DND-41 (cell line): Measurements from ENCODE around the gene DOCK3.

ENCODE experiments used
- ATAC-seq: fragments of 200-7000 bp; cut with Tn5 transposase; 3 replicates; pipeline ENCODE4 v1.9.1; 2021; ENCODE audit warnings: low read depth; ENCODE audit not compliant: insufficient read depth
- DNase-seq: peaks from one replicate; pipeline ENCODE4 v3.0.0-alpha.2; 2020
- H2AFZ ChIP-seq: 2 replicates; pipeline ENCODE4 v1.6.0; 2012; ENCODE audit warnings: low read depth, low read length
- H3K27ac ChIP-seq: 2 replicates; pipeline ENCODE4 v1.5.1; 2012; ENCODE audit warnings: low read length, inconsistent platforms
- H3K27me3 ChIP-seq: fragments of 200-600 bp; sonication (generic); 2 replicates; pipeline ENCODE4 v1.6.0; 2012; ENCODE audit warnings: low read length, mild to moderate bottlenecking, inconsistent platforms; ENCODE audit not compliant: insufficient read depth, poor library complexity
- H3K36me3 ChIP-seq: 2 replicates; pipeline ENCODE4 v1.5.1; 2012; ENCODE audit warnings: low read length, inconsistent platforms; ENCODE audit not compliant: insufficient read depth
- H3K4me1 ChIP-seq: 2 replicates; pipeline ENCODE4 v1.5.1; 2012; ENCODE audit warnings: mild to moderate bottlenecking, low read length; ENCODE audit not compliant: insufficient read depth
- H3K4me2 ChIP-seq: 2 replicates; pipeline ENCODE4 v1.6.0; 2012; ENCODE audit warnings: mild to moderate bottlenecking, moderate library complexity, low read length, inconsistent platforms; ENCODE audit not compliant: insufficient read depth
- H3K4me3 ChIP-seq, 2 experiments: fragments of 200-600 bp in 1 of 2; shearing (Covaris generic) in 1 of 2; 2 replicates each; pipeline ENCODE4 v1.5.1; 2012 to 2016; ENCODE audit warnings: inconsistent platforms in 2 of 2, low read length in 2 of 2, mild to moderate bottlenecking in 2 of 2, low read depth in 1 of 2, moderate library complexity in 1 of 2
- H3K79me2 ChIP-seq: 2 replicates; pipeline ENCODE4 v1.6.0; 2012; ENCODE audit warnings: low read length, inconsistent platforms; ENCODE audit not compliant: insufficient read depth
- H3K9ac ChIP-seq: 2 replicates; pipeline ENCODE4 v1.6.0; 2012; ENCODE audit warnings: low read depth, mild to moderate bottlenecking, inconsistent platforms, low read length, moderate library complexity
- H3K9me3 ChIP-seq: 2 replicates; pipeline ENCODE4 v1.5.1; 2012; ENCODE audit warnings: low read length, moderate library complexity, mild to moderate bottlenecking, inconsistent platforms; ENCODE audit not compliant: insufficient read depth, severe bottlenecking
- H4K20me1 ChIP-seq: 2 replicates; pipeline ENCODE4 v1.6.0; 2012; ENCODE audit warnings: low read length; ENCODE audit not compliant: insufficient read depth
- CTCF ChIP-seq: IDR thresholded peaks from 2 replicates; pipeline ENCODE4 v1.5.1; 2012; ENCODE audit warnings: borderline replicate concordance, low read length, moderate library complexity, mild to moderate bottlenecking; ENCODE audit not compliant: poor library complexity, severe bottlenecking; ENCODE audit errors: extremely low read depth
- EZH2 ChIP-seq: IDR thresholded peaks from 3 replicates; pipeline ENCODE4 v1.6.1; 2012; ENCODE audit warnings: borderline replicate concordance, low read depth, mild to moderate bottlenecking, moderate library complexity, low read length, inconsistent platforms; ENCODE audit not compliant: severe bottlenecking

The DOCK3 gene

DNA sequence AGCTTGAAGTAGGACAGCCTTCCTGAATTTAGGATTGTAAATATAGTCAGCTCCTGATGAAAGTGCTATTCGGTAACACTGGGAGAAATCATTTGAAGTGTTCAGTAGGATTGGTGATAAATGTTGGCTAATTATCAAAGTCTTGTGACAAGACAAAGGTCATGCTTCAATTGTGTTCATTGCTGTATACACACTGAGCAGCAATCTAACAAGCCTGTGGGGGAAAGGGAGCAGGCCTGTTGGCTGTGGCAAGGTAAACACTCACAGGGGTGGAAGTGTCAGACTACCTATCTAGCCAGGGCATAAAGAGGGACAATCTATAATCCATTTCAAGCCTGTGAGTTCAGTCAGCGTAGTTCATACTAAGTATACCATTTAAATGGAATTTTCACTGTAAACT, 599.3 kb downstream of the DOCK3 start:
- H3K9me3 ChIP-seq = no peaks in the 10 kb centered on the region
- DNase-seq (no peak), ATAC-seq (no peak)
- no peak overlapping the region for H3K9ac ChIP-seq
- H3K27ac ChIP-seq = no peak overlapping the region
- no peaks in the 10 kb centered on the region for H3K36me3 ChIP-seq
- no peak overlapping the region for H2AFZ ChIP-seq
- H4K20me1 ChIP-seq = no peaks in the 10 kb centered on the region
- no peaks in the 10 kb centered on the region for H3K79me2 ChIP-seq
- peaks cover 16% of the 10 kb centered on the region for H3K27me3 ChIP-seq
- no peak overlapping the region for H3K4me2 ChIP-seq
- no peak overlapping the region for H3K4me3 ChIP-seq
- H3K4me1 ChIP-seq = peaks cover 17% of the 10 kb centered on the region
- no peak for TF ChIP-seq CTCF
- no peak for TF ChIP-seq EZH2

GRCh38 chr3:51275111-51275805, 600.5 kb downstream of the DOCK3 start:
- Histone ChIP-seq H3K4me3 (no peak overlapping the region), H3K27ac (no peak overlapping the region), H3K4me2 (no peak overlapping the region), H3K36me3 (no peaks in the 10 kb centered on the region), H3K4me1 (peaks cover 17% of the 10 kb centered on the region), H3K27me3 (peaks cover 25% of the 10 kb centered on the region), H3K9ac (no peak overlapping the region), H3K9me3 (no peaks in the 10 kb centered on the region), H3K79me2 (no peaks in the 10 kb centered on the region), H4K20me1 (no peaks in the 10 kb centered on the region), H2AFZ (no peak overlapping the region)
- no peak for TF ChIP-seq CTCF
- no peak for TF ChIP-seq EZH2
- ATAC-seq (no peak), DNase-seq (no peak)

DNA sequence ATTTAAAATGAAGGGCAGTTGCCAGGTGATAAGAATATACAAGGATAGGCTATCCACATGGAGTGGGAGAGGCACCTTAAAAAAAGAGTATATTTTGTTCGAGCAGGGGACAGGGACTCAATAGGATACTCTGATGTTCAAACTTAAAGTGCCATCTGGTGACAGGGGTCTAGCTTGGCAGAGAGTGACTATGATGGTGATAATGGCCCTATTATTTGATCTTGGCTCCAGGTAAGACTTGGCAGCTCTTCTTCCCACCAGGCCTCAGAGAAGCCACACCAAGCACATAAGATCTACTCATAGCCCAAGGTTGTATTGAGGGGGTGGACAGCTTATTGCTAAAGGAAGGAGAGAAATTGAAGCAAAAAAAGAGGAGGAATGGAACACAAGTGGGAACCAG, 601.3 kb downstream of the DOCK3 start:
- DNase-seq (no peak), ATAC-seq (no peak)
- no peaks in the 10 kb centered on the region for H3K9me3 ChIP-seq
- H3K27ac ChIP-seq = no peak overlapping the region
- no peak overlapping the region for H2AFZ ChIP-seq
- TF ChIP-seq CTCF = no peak
- TF ChIP-seq EZH2 = no peak
- H3K27me3 ChIP-seq = peaks cover 25% of the 10 kb centered on the region
- H3K9ac ChIP-seq = no peak overlapping the region
- H3K79me2 ChIP-seq = no peaks in the 10 kb centered on the region
- H3K4me1 ChIP-seq = peaks cover 9% of the 10 kb centered on the region
- H3K36me3 ChIP-seq = no peaks in the 10 kb centered on the region
- H3K4me3 ChIP-seq = no peak overlapping the region
- H4K20me1 ChIP-seq = no peaks in the 10 kb centered on the region
- H3K4me2 ChIP-seq = no peak overlapping the region

DNA sequence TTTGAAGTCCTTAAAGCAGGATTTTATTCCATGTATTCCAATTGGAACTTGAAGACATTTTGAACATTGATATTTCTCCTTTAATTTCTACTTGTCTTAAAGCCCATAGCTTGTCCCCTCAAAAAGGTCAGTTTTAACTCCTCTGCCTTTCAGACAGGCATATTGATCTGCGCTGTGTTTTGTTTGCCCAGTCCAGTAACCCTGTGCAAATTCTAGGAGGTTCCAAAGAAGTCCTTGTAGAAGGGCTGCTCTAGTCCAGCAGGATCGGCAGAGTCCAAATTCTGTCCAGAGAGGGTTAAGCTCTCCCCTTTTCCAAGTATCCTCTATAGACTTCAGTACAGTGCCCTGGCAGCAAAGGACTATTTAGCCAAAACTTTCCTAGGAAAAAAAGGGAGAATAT, 604.7 kb downstream of the DOCK3 start:
- Histone ChIP-seq H3K27me3 (peaks cover 37% of the 10 kb centered on the region), H4K20me1 (no peaks in the 10 kb centered on the region), H3K79me2 (no peaks in the 10 kb centered on the region), H3K9me3 (no peaks in the 10 kb centered on the region), H3K36me3 (no peaks in the 10 kb centered on the region), H3K4me2 (no peak overlapping the region), H3K4me1 (no peaks in the 10 kb centered on the region), H3K4me3 (no peak overlapping the region), H3K27ac (no peak overlapping the region), H2AFZ (no peak overlapping the region), H3K9ac (no peak overlapping the region)
- DNase-seq = no peak
- ATAC-seq = no peak
- TF ChIP-seq CTCF (no peak), EZH2 (no peak)
